ENCODE measurements around the gene FAHD1. TPM values are rescaled to one million over a fixed set of nuclear protein-coding genes. Genes with fewer than 3 reads are reported as not detected.
A peak's percentile ranks its signal among the peaks of the same experiment; 100 is the strongest.
"Not testable (repeated sequence)": the region's sequence is repeated elsewhere in the genome, so short reads cannot be mapped to it uniquely, and the experiment has no call there.

The FAHD1 gene
- total RNA-seq, 5 donors from 2014 or later (not counting 1 experiment from before 2014, with no cell fraction given) = 6.2 to 15.3 (median 11.2) TPM

- DNase-seq (no peak), ATAC-seq (replicated peaks in 1 of 4) (no peak)
- Histone ChIP-seq H3K27me3 (replicated peaks in 1 of 2; ENCODE audit: control insufficient read depth in 2 of 2, extremely low read depth in 1 of 2, insufficient read depth in 2 of 2, low read length in 1 of 2) (peaks cover 0 to 29% of the 10 kb centered on the region in 2 experiments), H3K36me3 (ENCODE audit: control insufficient read depth in 2 of 2, extremely low read depth in 1 of 2, insufficient read depth in 1 of 2, low read length in 1 of 2) (no peaks in the 10 kb centered on the region), H3K27ac (ENCODE audit: low read length) (no peak overlapping the region), H3K9me3 (no peaks in the 10 kb centered on the region), H3K4me3 (ENCODE audit: control insufficient read depth in 1 of 2, extremely low read depth in 1 of 2, low read length in 1 of 2) (no peak overlapping the region), H3K4me1 (ENCODE audit: control insufficient read depth in 1 of 2, extremely low read depth in 1 of 2, insufficient read depth in 2 of 2, low read length in 2 of 2) (peaks cover 0 to 2% of the 10 kb centered on the region in 2 experiments)
- Mint-ChIP-seq H3K4me3 (no peak overlapping the region), H3K36me3 (no peaks in the 10 kb centered on the region), H3K9me3 (no peaks in the 10 kb centered on the region), H3K4me1 (no peaks in the 10 kb centered on the region), H3K27me3 (peaks cover 0 to 13% of the 10 kb centered on the region in 2 donors), H3K27ac (no peak overlapping the region)
- POLR2A ChIA-PET = no interaction called here
- no CpG with 5 or more reads among the region's 6 CpGs for WGBS (ENCODE audit: insufficient coverage)
- CTCF ChIA-PET = interaction anchor here in 1 of 2 donors (0.5 to 1.6 kb wide), 2 partner anchors 20 to 274 kb away, joined by 3 read pairs; no protein-coding TSS in a partner anchor
Observed at GRCh38 chr16:1865902-1866690, 39.1 kb downstream of the FAHD1 start.

- Histone ChIP-seq H3K9me3 (no peaks in the 10 kb centered on the region), H3K4me1 (ENCODE audit: control insufficient read depth in 1 of 2, extremely low read depth in 1 of 2, insufficient read depth in 2 of 2, low read length in 2 of 2) (peaks cover 0 to 8% of the 10 kb centered on the region in 2 experiments), H3K36me3 (ENCODE audit: control insufficient read depth in 2 of 2, extremely low read depth in 1 of 2, insufficient read depth in 1 of 2, low read length in 1 of 2) (no peaks in the 10 kb centered on the region), H3K27ac (ENCODE audit: low read length) (no peak overlapping the region), H3K27me3 (replicated peaks in 1 of 2; ENCODE audit: control insufficient read depth in 2 of 2, extremely low read depth in 1 of 2, insufficient read depth in 2 of 2, low read length in 1 of 2) (peaks cover 0 to 24% of the 10 kb centered on the region in 2 experiments), H3K4me3 (ENCODE audit: control insufficient read depth in 1 of 2, extremely low read depth in 1 of 2, low read length in 1 of 2) (no peak overlapping the region)
- H3K9me3 Mint-ChIP-seq = no peaks in the 10 kb centered on the region
- peaks cover 4 to 6% (median 4%) of the 10 kb centered on the region in 3 donors for H3K4me1 Mint-ChIP-seq
- CTCF ChIA-PET = interaction anchor here in 1 of 2 donors (0.6 kb wide), 1 partner anchor 221 kb away, joined by 6 read pairs; no protein-coding TSS in a partner anchor
- H3K4me3 Mint-ChIP-seq = no peak overlapping the region
- H3K27ac Mint-ChIP-seq = no peak overlapping the region
- 59% methylated on average over 3 of the region's 9 CpGs for WGBS (ENCODE audit: insufficient coverage)
- H3K27me3 Mint-ChIP-seq = peaks cover 19 to 22% of the 10 kb centered on the region in 2 donors
- ATAC-seq (replicated peaks in 1 of 4) = no peak
- no peaks in the 10 kb centered on the region for H3K36me3 Mint-ChIP-seq
- POLR2A ChIA-PET = no interaction called here
- DNase-seq = no peak
Observed at GRCh38 chr16:1870365-1871082, 43.5 kb downstream of the FAHD1 start.

GRCh38 chr16:1871974-1872635 is 45.1 kb downstream of the FAHD1 start, which contains the start of gene MEIOB:
Gene MEIOB, minus strand, starts transcription at chr16:1872164. Its CDS starts 3,989 bp downstream, at chr16:1868175.
- Mint-ChIP-seq H3K4me1 (peaks cover 4 to 6% (median 4%) of the 10 kb centered on the region in 3 donors), H3K27me3 (peaks cover 21 to 25% of the 10 kb centered on the region in 2 donors), H3K4me3 (peak within 1 kb of the TSS; percentile 49 to 75 (median 60)), H3K27ac (no peak within 1 kb of the TSS), H3K9me3 (no peaks in the 10 kb centered on the region), H3K36me3 (no peaks in the 10 kb centered on the region)
- H3K9me3 ChIP-seq = no peaks in the 10 kb centered on the region
- DNase-seq (peak in 20 of 35 experiments; percentile 4 to 52 (median 14)), ATAC-seq (replicated peaks in 1 of 4) (peak; percentile 45 to 81 (median 60))
- no peaks in the 10 kb centered on the region for H3K36me3 ChIP-seq (ENCODE audit: control insufficient read depth in 2 of 2, extremely low read depth in 1 of 2, insufficient read depth in 1 of 2, low read length in 1 of 2)
- peaks cover 0 to 35% of the 10 kb centered on the region in 2 experiments for H3K27me3 ChIP-seq (replicated peaks in 1 of 2; ENCODE audit: control insufficient read depth in 2 of 2, extremely low read depth in 1 of 2, insufficient read depth in 2 of 2, low read length in 1 of 2)
- H3K4me1 ChIP-seq (ENCODE audit: control insufficient read depth in 1 of 2, extremely low read depth in 1 of 2, insufficient read depth in 2 of 2, low read length in 2 of 2) = peaks cover 0 to 8% of the 10 kb centered on the region in 2 experiments
- no peak within 1 kb of the TSS for H3K4me3 ChIP-seq (ENCODE audit: control insufficient read depth in 1 of 2, extremely low read depth in 1 of 2, low read length in 1 of 2)
- CTCF ChIA-PET = no interaction called here
- 35% methylated on average over 27 of the region's 68 CpGs for WGBS (ENCODE audit: insufficient coverage)
- H3K27ac ChIP-seq (ENCODE audit: low read length) = no peak within 1 kb of the TSS
- POLR2A ChIA-PET = no interaction called here

GRCh38 chr16:1874854-1875253 is 47.8 kb downstream of the FAHD1 start:
- Mint-ChIP-seq H3K9me3 (no peaks in the 10 kb centered on the region), H3K27me3 (peaks cover 31 to 40% of the 10 kb centered on the region in 2 donors), H3K4me3 (no peak overlapping the region), H3K4me1 (peaks cover 4 to 6% (median 4%) of the 10 kb centered on the region in 3 donors), H3K36me3 (no peaks in the 10 kb centered on the region), H3K27ac (no peak overlapping the region)
- Histone ChIP-seq H3K9me3 (no peaks in the 10 kb centered on the region), H3K27me3 (replicated peaks in 1 of 2; ENCODE audit: control insufficient read depth in 2 of 2, extremely low read depth in 1 of 2, insufficient read depth in 2 of 2, low read length in 1 of 2) (peaks cover 0 to 50% of the 10 kb centered on the region in 2 experiments), H3K27ac (ENCODE audit: low read length) (no peak overlapping the region), H3K36me3 (ENCODE audit: control insufficient read depth in 2 of 2, extremely low read depth in 1 of 2, insufficient read depth in 1 of 2, low read length in 1 of 2) (no peaks in the 10 kb centered on the region), H3K4me1 (ENCODE audit: control insufficient read depth in 1 of 2, extremely low read depth in 1 of 2, insufficient read depth in 2 of 2, low read length in 2 of 2) (peaks cover 0 to 8% of the 10 kb centered on the region in 2 experiments), H3K4me3 (ENCODE audit: control insufficient read depth in 1 of 2, extremely low read depth in 1 of 2, low read length in 1 of 2) (no peak overlapping the region)
- ChIA-PET POLR2A (no interaction called here), CTCF (interaction anchor here in 1 of 2 donors (1.1 kb wide), 1 partner anchor 13 kb away, joined by 4 read pairs; no protein-coding TSS in a partner anchor)
- 91% methylated on average over 3 of the region's 6 CpGs for WGBS (ENCODE audit: insufficient coverage)
- no peak for ATAC-seq (replicated peaks in 1 of 4)
- no peak for DNase-seq

- H3K9me3 Mint-ChIP-seq; H3K36me3 ChIP-seq (ENCODE audit: control insufficient read depth in 2 of 2, extremely low read depth in 1 of 2, insufficient read depth in 1 of 2, low read length in 1 of 2); H3K36me3 Mint-ChIP-seq; H3K27ac Mint-ChIP-seq; H3K9me3 ChIP-seq; H3K4me1 ChIP-seq (ENCODE audit: control insufficient read depth in 1 of 2, extremely low read depth in 1 of 2, insufficient read depth in 2 of 2, low read length in 2 of 2); H3K27ac ChIP-seq (ENCODE audit: low read length); H3K4me3 ChIP-seq (ENCODE audit: control insufficient read depth in 1 of 2, extremely low read depth in 1 of 2, low read length in 1 of 2); CTCF ChIA-PET; ATAC-seq (replicated peaks in 1 of 4); DNase-seq; H3K4me3 Mint-ChIP-seq; H3K4me1 Mint-ChIP-seq: not testable (repeated sequence)
- POLR2A ChIA-PET = interaction anchor here in 1 of 2 donors (0.7 kb wide), 1 partner anchor 8 kb away, joined by 4 read pairs; no protein-coding TSS in a partner anchor
- H3K27me3 ChIP-seq (replicated peaks in 1 of 2; ENCODE audit: control insufficient read depth in 2 of 2, extremely low read depth in 1 of 2, insufficient read depth in 2 of 2, low read length in 1 of 2) = peaks cover 2 to 53% of the 10 kb centered on the region in 2 experiments
- H3K27me3 Mint-ChIP-seq = peaks cover 31 to 40% of the 10 kb centered on the region in 2 donors
- 82% methylated on average over 7 of the region's 13 CpGs for WGBS (ENCODE audit: insufficient coverage)
Observed at GRCh38 chr16:1876066-1876465, 49.1 kb downstream of the FAHD1 start.

- Histone ChIP-seq H3K9me3 (no peaks in the 10 kb centered on the region), H3K27me3 (replicated peaks in 1 of 2; ENCODE audit: control insufficient read depth in 2 of 2, extremely low read depth in 1 of 2, insufficient read depth in 2 of 2, low read length in 1 of 2) (peaks cover 2 to 55% of the 10 kb centered on the region in 2 experiments), H3K36me3 (ENCODE audit: control insufficient read depth in 2 of 2, extremely low read depth in 1 of 2, insufficient read depth in 1 of 2, low read length in 1 of 2) (no peaks in the 10 kb centered on the region), H3K4me1 (ENCODE audit: control insufficient read depth in 1 of 2, extremely low read depth in 1 of 2, insufficient read depth in 2 of 2, low read length in 2 of 2) (peaks cover 0 to 8% of the 10 kb centered on the region in 2 experiments), H3K27ac (ENCODE audit: low read length) (no peak overlapping the region), H3K4me3 (ENCODE audit: control insufficient read depth in 1 of 2, extremely low read depth in 1 of 2, low read length in 1 of 2) (no peak overlapping the region)
- no peak overlapping the region for H3K27ac Mint-ChIP-seq
- no peak overlapping the region for H3K4me3 Mint-ChIP-seq
- peaks cover 4 to 6% (median 4%) of the 10 kb centered on the region in 3 donors for H3K4me1 Mint-ChIP-seq
- H3K9me3 Mint-ChIP-seq = no peaks in the 10 kb centered on the region
- 50% methylated on average over 4 of the region's 7 CpGs for WGBS (ENCODE audit: insufficient coverage)
- no peak for ATAC-seq (replicated peaks in 1 of 4)
- CTCF ChIA-PET = no interaction called here
- DNase-seq = no peak
- H3K36me3 Mint-ChIP-seq = no peaks in the 10 kb centered on the region
- peaks cover 31 to 40% of the 10 kb centered on the region in 2 donors for H3K27me3 Mint-ChIP-seq
- POLR2A ChIA-PET = interaction anchor here in 1 of 2 donors (0.7 kb wide), 1 partner anchor 8 kb away, joined by 4 read pairs; no protein-coding TSS in a partner anchor
Observed at GRCh38 chr16:1876468-1876867, 49.5 kb downstream of the FAHD1 start.

Data from T-cell (primary cell).